Calu3 (cell line): ENCODE data around the gene NUP50. TPM values are rescaled to one million over a fixed set of nuclear protein-coding genes. Genes with fewer than 3 reads are reported as not detected.

Source experiments
- BruUV-seq: library from RNA; stranded (reverse); fragments of 400-500 nt; replicated peaks from 2 replicates; lab custom pipeline; 2021; lab: Mats Ljungman, UMichigan
- CTCF ChIA-PET: fragments of 300-600 bp; sonication (Branson Sonifier 250); formaldehyde crosslinking; loops from one replicate; lab custom pipeline; 2022; ENCODE audit warnings: antibody characterized with exemption; lab: Charles Lee
- DNase-seq: peaks from one replicate; pipeline ENCODE4 v3.0.0; 2022
- H3K27ac Mint-ChIP-seq: one replicate; pipeline ENCODE4 v1.8.0; 2022; ENCODE audit warnings: mixed read lengths; ENCODE audit not compliant: unreplicated experiment
- H3K27me3 Mint-ChIP-seq: one replicate; pipeline ENCODE4 v1.8.0; 2022; ENCODE audit warnings: mixed read lengths; ENCODE audit not compliant: unreplicated experiment
- H3K36me3 Mint-ChIP-seq: one replicate; pipeline ENCODE4 v1.8.0; 2022; ENCODE audit warnings: mild to moderate bottlenecking, moderate library complexity, mixed read lengths; ENCODE audit not compliant: insufficient read depth, unreplicated experiment
- H3K4me1 Mint-ChIP-seq: one replicate; pipeline ENCODE4 v1.8.0; 2022; ENCODE audit warnings: mild to moderate bottlenecking, low read depth, mixed read lengths; ENCODE audit not compliant: unreplicated experiment
- H3K4me3 Mint-ChIP-seq: one replicate; pipeline ENCODE4 v1.8.0; 2022; ENCODE audit warnings: mild to moderate bottlenecking, low read depth, moderate library complexity, mixed read lengths; ENCODE audit not compliant: unreplicated experiment
- H3K9me3 Mint-ChIP-seq: one replicate; pipeline ENCODE4 v1.8.0; 2022; ENCODE audit warnings: low read depth, mixed read lengths; ENCODE audit not compliant: unreplicated experiment
- intact Hi-C: fragments of 100-400 bp; cut with micrococcal nuclease; formaldehyde crosslinking; loops from one replicate; pipeline ENCODE4 v1.10.0; 2022; ENCODE audit not compliant: unreplicated experiment
- total RNA-seq: library from RNA; stranded (reverse); gene quantifications from 2 replicates; pipeline ENCODE4 v1.2.3, GENCODE V29; 2022
- TF ChIP-seq, protein P1 (sequence below): fragments of 200-600 bp; IDR thresholded peaks from one replicate; pipeline ENCODE4 v1.8.0; 2022; ENCODE audit warnings: antibody characterized with exemption; ENCODE audit not compliant: unreplicated experiment

The NUP50 gene
- total RNA-seq, 1 experiment from 2014 or later: 107 TPM

- H3K27me3 Mint-ChIP-seq: no peaks in the 10 kb centered on the region
- no TSS peak for BruUV-seq
- TF ChIP-seq, protein P1, sequence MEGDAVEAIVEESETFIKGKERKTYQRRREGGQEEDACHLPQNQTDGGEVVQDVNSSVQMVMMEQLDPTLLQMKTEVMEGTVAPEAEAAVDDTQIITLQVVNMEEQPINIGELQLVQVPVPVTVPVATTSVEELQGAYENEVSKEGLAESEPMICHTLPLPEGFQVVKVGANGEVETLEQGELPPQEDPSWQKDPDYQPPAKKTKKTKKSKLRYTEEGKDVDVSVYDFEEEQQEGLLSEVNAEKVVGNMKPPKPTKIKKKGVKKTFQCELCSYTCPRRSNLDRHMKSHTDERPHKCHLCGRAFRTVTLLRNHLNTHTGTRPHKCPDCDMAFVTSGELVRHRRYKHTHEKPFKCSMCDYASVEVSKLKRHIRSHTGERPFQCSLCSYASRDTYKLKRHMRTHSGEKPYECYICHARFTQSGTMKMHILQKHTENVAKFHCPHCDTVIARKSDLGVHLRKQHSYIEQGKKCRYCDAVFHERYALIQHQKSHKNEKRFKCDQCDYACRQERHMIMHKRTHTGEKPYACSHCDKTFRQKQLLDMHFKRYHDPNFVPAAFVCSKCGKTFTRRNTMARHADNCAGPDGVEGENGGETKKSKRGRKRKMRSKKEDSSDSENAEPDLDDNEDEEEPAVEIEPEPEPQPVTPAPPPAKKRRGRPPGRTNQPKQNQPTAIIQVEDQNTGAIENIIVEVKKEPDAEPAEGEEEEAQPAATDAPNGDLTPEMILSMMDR: no peak
- CTCF ChIA-PET: no interaction called here
- no peak overlapping the region for H3K4me3 Mint-ChIP-seq
- no peaks in the 10 kb centered on the region for H3K4me1 Mint-ChIP-seq
- intact Hi-C loops: no loop called here
- no peaks in the 10 kb centered on the region for H3K9me3 Mint-ChIP-seq
- DNase-seq: no peak
- peaks cover 62% of the 10 kb centered on the region for H3K36me3 Mint-ChIP-seq
- H3K27ac Mint-ChIP-seq: no peak overlapping the region
These were observed 15.7 kb downstream of the NUP50 start for GRCh38 chr22:45179276-45180049.

DNA sequence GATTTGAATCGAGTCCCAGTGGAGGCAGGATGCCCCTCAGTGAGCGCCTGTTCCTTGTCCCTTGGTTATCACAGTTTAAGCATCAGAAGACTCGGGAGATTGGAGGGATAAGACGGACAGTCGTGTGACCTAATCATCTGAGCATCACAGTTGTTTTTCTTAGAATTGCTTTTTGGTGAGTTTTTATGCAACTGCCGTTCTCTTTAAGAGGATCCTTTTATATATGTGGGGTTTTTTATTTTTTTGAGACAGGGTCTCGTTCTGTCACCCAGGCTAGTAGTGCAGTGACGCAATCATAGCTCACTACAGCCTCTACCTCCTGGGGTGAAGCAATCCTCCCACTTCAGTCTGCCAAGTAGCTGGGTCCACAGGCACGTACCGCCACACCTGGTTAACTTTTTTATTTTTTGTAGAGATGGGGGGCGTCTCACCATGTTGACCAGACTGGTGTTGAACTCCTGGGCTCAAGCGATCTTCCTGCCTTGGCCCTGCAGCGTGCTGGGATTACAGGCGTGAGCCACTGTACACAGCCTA lies 16.5 kb downstream of the NUP50 start:
- DNase-seq: no peak
- CTCF ChIA-PET: interaction anchor here (0.7 kb wide), 1 partner anchor 77 kb away, joined by 4 read pairs; no protein-coding TSS in a partner anchor
- TF ChIP-seq, protein P1: no peak
- no peaks in the 10 kb centered on the region for H3K27me3 Mint-ChIP-seq
- no peak overlapping the region for H3K4me3 Mint-ChIP-seq
- H3K4me1 Mint-ChIP-seq: no peaks in the 10 kb centered on the region
- intact Hi-C loops: no loop called here
- H3K27ac Mint-ChIP-seq: no peak overlapping the region
- peaks cover 60% of the 10 kb centered on the region for H3K36me3 Mint-ChIP-seq
- no TSS peak for BruUV-seq
- no peaks in the 10 kb centered on the region for H3K9me3 Mint-ChIP-seq

DNA sequence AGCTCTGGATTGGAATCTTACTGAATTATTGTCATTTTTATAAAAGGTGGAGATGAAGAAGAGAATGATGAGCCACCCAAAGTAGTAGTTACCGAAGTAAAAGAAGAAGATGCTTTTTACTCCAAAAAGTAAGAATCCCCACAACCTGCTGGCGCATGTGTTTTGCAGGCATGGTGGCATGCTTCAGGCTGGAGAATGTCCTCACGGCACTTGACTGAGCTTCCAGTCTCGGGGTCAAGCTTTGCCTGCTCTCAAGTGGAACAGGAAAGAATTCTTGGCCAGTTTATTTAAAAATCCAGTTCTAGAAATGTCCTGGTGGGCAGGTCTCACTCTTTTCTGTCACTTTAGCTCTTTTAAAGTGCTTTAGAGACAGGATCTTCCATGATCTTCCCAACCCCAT lies 17.5 kb downstream of the NUP50 start:
- CTCF ChIA-PET: no interaction called here

GRCh38 chr22:45181766-45182165 lies 18.0 kb downstream of the NUP50 start:
- peaks cover 64% of the 10 kb centered on the region for H3K36me3 Mint-ChIP-seq
- H3K9me3 Mint-ChIP-seq: no peaks in the 10 kb centered on the region
- CTCF ChIA-PET: no interaction called here
- no peak for DNase-seq
- TF ChIP-seq, protein P1: no peak
- H3K4me3 Mint-ChIP-seq: no peak overlapping the region
- intact Hi-C loops: no loop called here
- H3K27ac Mint-ChIP-seq: no peak overlapping the region
- H3K4me1 Mint-ChIP-seq: no peaks in the 10 kb centered on the region
- BruUV-seq: no TSS peak
- no peaks in the 10 kb centered on the region for H3K27me3 Mint-ChIP-seq

More for the DNA sequence above, 17.5 kb downstream of the NUP50 start:
- H3K4me3 Mint-ChIP-seq: no peak overlapping the region
- no peak for DNase-seq
- peaks cover 64% of the 10 kb centered on the region for H3K36me3 Mint-ChIP-seq
- no peaks in the 10 kb centered on the region for H3K4me1 Mint-ChIP-seq
- BruUV-seq: no TSS peak
- TF ChIP-seq, protein P1: no peak
- no peak overlapping the region for H3K27ac Mint-ChIP-seq
- intact Hi-C loops: no loop called here
- no peaks in the 10 kb centered on the region for H3K9me3 Mint-ChIP-seq
- H3K27me3 Mint-ChIP-seq: no peaks in the 10 kb centered on the region
